Mucosa of descending colon (tissue), 3 donors: ENCODE data around the gene CSTF2T. TPM values are rescaled to one million over a fixed set of nuclear protein-coding genes. Genes with fewer than 3 reads are reported as not detected.
A peak's percentile ranks its signal among the peaks of the same experiment; 100 is the strongest.

Experiments
- ATAC-seq: fragments of 200-7000 bp; cut with Tn5 transposase; one replicate; pipeline ENCODE4 v1.9.1; 2020; ENCODE audit warnings: mild to moderate bottlenecking, moderate library complexity
- DNase-seq, 3 donors: peaks; one replicate each; pipeline ENCODE4 v3.0.0-alpha.2; 2020
- H3K36me3 ChIP-seq: fragments of 200-600 bp; one replicate; pipeline ENCODE4 v1.8.0; 2021; ENCODE audit warnings: low read depth, mild to moderate bottlenecking
- H3K4me1 ChIP-seq: fragments of 200-600 bp; one replicate; pipeline ENCODE4 v1.8.0; 2021; ENCODE audit warnings: low read depth, mild to moderate bottlenecking
- H3K4me3 ChIP-seq: fragments of 200-600 bp; one replicate; pipeline ENCODE4 v1.8.0; 2021; ENCODE audit warnings: mild to moderate bottlenecking
- H3K9me3 ChIP-seq: fragments of 200-600 bp; one replicate; pipeline ENCODE4 v1.8.0; 2021; ENCODE audit warnings: mild to moderate bottlenecking
- intact Hi-C, 2 donors: fragments of 100-400 bp; cut with DNase I in 1 of 2; cut with micrococcal nuclease in 1 of 2; formaldehyde crosslinking; loops; one replicate each; pipeline versions ENCODE4 v1.11.0 to v1.11.1; 2022; cut with DNase I, micrococcal nuclease
- total RNA-seq, 3 donors: library from RNA; stranded (reverse); fragmentation: NEBNext Ultra II Directional in 2 of 3; extraction: Animal tissue kit (Norgen Biotek cat#: 25700) in 2 of 3; gene quantifications; one replicate each; pipeline versions ENCODE4 v1.2.1 to v1.2.4, GENCODE V29; 2021 to 2023
- TF ChIP-seq, protein P1 (sequence below): fragments of 200-600 bp; IDR thresholded peaks from one replicate; pipeline ENCODE4 v1.8.0; 2022; ENCODE audit warnings: antibody characterized with exemption, mild to moderate bottlenecking
- donor health status: DM: no; HTN: no; CAD: no; lungs with moderate emphysema.
- donor health status: DM: no; HTN: no; CAD: no.
- donor health status: DM: no; HTN: yes; CAD: no.

Gene CSTF2T
- total RNA-seq, 3 donors from 2014 or later: 13.5 to 21.7 (median 18.9) TPM

DNA sequence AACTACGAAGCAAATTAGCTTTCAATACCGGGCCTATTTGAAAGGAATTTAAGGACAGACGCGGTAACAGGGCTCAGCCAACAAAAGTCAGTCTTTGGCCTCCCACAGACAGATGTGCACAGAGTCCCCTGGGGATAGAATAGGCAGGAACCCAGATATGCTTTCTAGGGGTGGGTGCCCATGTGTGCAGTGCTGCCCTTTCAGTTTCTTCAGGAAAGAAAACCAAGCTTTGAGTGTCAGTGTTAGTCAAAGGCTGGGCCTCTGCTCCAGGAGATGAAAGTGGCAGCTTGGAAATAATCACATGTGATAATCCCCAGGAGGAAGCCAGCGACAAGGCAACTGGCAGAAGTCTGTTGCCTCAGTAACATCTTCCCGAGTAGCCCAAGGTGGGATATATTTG, 43.8 kb upstream of the CSTF2T start:
- Histone ChIP-seq H3K4me3 (no peak overlapping the region), H3K9me3 (no peaks in the 10 kb centered on the region), H3K4me1 (no peaks in the 10 kb centered on the region), H3K36me3 (no peaks in the 10 kb centered on the region)
- intact Hi-C loops: no loop called here
- no peak for DNase-seq
- no peak for ATAC-seq
- TF ChIP-seq, protein P1, sequence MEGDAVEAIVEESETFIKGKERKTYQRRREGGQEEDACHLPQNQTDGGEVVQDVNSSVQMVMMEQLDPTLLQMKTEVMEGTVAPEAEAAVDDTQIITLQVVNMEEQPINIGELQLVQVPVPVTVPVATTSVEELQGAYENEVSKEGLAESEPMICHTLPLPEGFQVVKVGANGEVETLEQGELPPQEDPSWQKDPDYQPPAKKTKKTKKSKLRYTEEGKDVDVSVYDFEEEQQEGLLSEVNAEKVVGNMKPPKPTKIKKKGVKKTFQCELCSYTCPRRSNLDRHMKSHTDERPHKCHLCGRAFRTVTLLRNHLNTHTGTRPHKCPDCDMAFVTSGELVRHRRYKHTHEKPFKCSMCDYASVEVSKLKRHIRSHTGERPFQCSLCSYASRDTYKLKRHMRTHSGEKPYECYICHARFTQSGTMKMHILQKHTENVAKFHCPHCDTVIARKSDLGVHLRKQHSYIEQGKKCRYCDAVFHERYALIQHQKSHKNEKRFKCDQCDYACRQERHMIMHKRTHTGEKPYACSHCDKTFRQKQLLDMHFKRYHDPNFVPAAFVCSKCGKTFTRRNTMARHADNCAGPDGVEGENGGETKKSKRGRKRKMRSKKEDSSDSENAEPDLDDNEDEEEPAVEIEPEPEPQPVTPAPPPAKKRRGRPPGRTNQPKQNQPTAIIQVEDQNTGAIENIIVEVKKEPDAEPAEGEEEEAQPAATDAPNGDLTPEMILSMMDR: no peak

DNA sequence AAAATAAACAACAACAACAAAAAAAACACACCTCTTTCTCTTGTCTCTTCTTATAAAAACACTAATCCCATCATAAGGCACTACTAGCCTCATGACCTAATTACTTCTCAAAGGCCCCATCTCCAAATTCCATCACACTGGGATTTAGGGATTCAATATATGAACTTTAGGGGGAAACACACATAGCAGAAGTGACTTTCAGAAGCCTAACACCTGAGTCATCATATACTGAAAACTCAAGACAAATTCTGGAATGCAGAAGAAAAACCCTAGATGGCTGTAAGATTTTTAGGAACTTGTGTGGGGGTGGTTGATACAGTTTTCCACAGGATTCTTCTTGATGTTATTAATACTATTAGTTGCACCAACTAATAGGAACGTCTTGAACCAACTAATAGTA, 33.7 kb upstream of the CSTF2T start:
- no peak for ATAC-seq
- intact Hi-C loops: no loop called here
- H3K4me3 ChIP-seq: no peak overlapping the region
- no peaks in the 10 kb centered on the region for H3K36me3 ChIP-seq
- no peaks in the 10 kb centered on the region for H3K4me1 ChIP-seq
- DNase-seq: no peak
- H3K9me3 ChIP-seq: no peaks in the 10 kb centered on the region
- TF ChIP-seq, protein P1: no peak

DNA sequence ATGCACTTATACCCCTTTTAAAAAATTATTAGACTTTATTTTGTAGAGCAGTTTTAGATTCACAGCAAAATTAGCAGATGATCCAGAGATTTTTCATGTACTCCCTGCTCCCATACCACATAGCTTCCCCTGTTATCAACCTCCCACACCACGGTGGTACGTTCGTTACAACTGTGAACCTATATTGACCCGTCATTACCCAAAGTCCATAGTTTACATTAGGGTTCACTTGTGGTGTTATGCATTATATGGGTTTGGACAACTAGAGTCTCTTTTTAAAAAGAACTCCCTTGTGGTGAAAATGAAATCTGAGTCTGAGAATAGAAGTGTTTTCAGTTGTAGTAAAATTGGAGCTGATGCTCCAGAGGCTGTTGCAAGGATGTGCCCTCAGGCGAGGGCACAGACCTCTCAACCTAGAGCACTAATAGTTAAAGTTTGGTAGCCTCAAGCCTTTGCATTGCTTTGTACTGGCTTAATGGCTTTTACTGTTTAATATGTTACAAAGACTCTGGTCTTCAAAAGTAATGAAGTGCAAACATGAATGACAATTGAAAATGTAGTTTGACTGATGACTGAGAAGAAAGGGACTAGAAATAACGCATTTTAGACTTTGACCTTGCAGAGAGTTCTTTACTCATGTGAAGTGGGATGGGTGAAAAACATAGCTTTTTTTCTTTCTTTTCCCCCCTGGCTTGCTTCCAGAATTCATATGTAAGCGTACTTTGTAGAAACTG, 30.6 kb upstream of the CSTF2T start:
- TF ChIP-seq, protein P1: no peak
- peak; percentile 31 for ATAC-seq
- H3K36me3 ChIP-seq: no peaks in the 10 kb centered on the region
- H3K4me1 ChIP-seq: no peaks in the 10 kb centered on the region
- intact Hi-C loops: no loop called here
- H3K9me3 ChIP-seq: no peaks in the 10 kb centered on the region
- no peak for DNase-seq
- H3K4me3 ChIP-seq: no peak overlapping the region

DNA sequence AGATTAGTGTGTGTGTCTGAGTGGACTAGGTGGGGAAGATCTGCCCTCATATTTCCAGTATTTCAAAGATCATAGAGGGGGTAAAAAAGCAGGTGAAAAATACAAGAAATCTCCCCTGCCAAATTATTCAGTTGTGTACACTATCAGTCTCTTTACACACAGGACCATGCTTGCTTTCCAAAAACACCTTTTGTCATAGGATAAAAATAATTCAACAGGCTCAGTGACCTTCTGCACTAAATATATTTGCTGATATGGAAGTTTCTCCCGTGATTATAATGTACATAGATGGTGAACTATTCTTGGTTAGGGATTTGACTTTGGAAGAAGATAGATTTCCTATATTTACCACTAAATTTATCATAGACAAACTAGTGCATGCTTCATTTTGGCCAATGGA, 24.6 kb upstream of the CSTF2T start:
- DNase-seq (no peak), ATAC-seq (no peak)
- Histone ChIP-seq H3K9me3 (no peaks in the 10 kb centered on the region), H3K4me3 (no peak overlapping the region), H3K36me3 (no peaks in the 10 kb centered on the region), H3K4me1 (no peaks in the 10 kb centered on the region)
- intact Hi-C loops: no loop called here
- TF ChIP-seq, protein P1: no peak

DNA sequence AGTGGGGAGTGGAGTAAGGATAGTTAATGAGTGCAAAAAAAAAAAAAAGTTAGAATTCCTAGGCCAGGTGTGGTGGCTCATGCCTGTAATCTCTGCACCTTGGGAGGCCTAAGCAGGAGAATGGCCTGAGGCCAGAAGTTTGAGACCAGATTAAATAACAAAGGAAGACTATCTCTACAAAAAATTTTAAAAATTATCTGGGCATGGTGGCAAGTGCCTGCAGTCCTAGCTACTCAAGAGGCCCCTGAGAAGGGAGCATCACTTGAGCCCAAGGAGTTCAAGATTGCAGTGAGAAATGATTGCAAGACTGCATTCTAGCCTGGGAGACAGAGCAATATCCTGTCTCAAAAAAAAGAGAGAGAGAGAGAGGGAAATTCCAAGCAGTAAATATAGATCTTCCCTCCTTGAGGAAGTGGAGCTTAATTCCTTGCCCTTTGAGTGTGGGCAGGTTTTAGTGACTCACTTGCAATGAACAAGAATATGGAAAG, 19.5 kb upstream of the CSTF2T start:
- Histone ChIP-seq H3K9me3 (no peaks in the 10 kb centered on the region), H3K4me3 (no peak overlapping the region), H3K36me3 (no peaks in the 10 kb centered on the region), H3K4me1 (no peaks in the 10 kb centered on the region)
- TF ChIP-seq, protein P1: no peak
- DNase-seq (no peak), ATAC-seq (peak; percentile 95)
- intact Hi-C loops: no loop called here
